ENCODE measurements around the gene SRPK2.

DNA sequence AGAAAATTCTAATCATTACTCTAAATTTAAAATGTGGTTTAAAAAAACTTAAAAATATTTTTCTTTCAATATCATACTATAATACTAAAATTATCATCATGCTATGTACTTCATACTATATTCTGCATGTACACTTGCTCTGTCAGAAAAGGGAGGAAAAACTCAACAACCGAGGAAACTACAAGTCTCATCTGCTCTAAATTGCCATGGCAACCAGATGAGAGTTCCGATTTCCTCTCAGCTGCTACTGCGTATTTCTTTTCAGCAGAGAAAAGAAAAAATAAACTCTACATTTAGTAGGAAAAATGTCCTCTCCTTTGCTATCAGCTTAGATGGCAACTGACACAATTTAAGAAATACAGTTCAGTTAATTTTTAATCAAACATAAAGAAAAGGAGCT is 178.9 kb downstream of the SRPK2 start:
- TF ChIP-seq, protein P1, sequence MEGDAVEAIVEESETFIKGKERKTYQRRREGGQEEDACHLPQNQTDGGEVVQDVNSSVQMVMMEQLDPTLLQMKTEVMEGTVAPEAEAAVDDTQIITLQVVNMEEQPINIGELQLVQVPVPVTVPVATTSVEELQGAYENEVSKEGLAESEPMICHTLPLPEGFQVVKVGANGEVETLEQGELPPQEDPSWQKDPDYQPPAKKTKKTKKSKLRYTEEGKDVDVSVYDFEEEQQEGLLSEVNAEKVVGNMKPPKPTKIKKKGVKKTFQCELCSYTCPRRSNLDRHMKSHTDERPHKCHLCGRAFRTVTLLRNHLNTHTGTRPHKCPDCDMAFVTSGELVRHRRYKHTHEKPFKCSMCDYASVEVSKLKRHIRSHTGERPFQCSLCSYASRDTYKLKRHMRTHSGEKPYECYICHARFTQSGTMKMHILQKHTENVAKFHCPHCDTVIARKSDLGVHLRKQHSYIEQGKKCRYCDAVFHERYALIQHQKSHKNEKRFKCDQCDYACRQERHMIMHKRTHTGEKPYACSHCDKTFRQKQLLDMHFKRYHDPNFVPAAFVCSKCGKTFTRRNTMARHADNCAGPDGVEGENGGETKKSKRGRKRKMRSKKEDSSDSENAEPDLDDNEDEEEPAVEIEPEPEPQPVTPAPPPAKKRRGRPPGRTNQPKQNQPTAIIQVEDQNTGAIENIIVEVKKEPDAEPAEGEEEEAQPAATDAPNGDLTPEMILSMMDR (IDR thresholded peaks at IDR 0.05), result no peak
- TF ChIP-seq POLR2AphosphoS5 (IDR thresholded peaks at IDR 0.05), result no peak
- no peak for TF ChIP-seq POLR2A (IDR thresholded peaks at IDR 0.05; ENCODE audit: low read depth)
- no peak for TF ChIP-seq EP300 (IDR thresholded peaks at IDR 0.05)
